NOMO-1 treated with DMSO at 0.1 percent for 48 hours (cell line): ENCODE results near the gene PHF14.

Experiments used
- DNase-seq: peaks from one replicate; lab custom pipeline; 2025; ENCODE audit not compliant: unreplicated experiment; lab: John Stamatoyannopoulos, UW

The PHF14 gene

DNA sequence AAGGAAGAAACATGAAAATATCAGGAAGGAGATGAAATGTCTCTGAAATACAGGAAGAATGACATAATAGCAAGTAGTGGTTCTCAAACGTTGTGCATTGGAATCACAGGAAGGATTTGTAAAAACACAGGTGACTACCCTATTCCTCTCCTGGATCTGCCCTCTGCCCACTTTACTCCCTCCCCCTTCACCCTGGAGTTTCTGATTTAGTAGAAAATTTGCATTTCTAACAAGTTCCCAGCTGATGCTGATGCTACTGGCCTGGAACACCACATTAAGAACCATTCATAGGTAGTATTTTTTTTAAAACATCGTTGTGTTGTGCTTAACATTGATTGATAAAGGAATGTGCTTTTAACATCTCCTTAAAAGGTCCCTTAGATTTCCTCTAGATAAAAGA lies 130.9 kb downstream of the PHF14 start:
- DNase-seq, result no peak

GRCh38 chr7:11109659-11110058 lies 136.0 kb downstream of the PHF14 start:
- no peak for DNase-seq

DNA sequence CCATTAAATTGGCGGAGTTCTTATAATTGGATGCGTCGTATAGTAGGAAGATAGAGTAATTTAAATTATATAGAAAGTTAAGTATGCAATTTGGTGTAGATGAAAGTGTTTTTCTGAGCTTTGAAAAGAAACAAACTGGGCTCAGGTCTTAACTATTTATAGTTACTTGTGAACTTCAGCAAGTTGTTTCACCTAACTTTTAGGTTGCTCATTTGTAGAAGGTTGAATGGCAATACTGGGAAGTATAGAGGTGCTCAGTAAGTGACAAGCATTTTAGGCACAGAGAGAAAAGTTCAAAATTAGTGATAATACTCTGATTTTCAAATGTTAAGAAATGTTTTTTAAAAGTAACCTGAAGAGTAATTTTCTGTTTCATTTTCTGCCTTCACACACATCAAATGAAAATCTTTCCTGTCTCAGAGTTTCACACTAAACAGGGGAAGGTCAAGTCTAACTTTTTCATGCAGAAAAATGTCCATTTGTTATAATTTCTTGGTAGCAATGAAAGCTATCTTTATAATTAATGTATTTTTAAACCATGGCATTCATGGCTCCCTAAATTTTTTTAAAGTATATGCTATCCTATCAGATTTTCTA lies 146.5 kb downstream of the PHF14 start:
- no peak for DNase-seq

GRCh38 chr7:11120675-11121220 lies 147.1 kb downstream of the PHF14 start:
- DNase-seq, result no peak

DNA sequence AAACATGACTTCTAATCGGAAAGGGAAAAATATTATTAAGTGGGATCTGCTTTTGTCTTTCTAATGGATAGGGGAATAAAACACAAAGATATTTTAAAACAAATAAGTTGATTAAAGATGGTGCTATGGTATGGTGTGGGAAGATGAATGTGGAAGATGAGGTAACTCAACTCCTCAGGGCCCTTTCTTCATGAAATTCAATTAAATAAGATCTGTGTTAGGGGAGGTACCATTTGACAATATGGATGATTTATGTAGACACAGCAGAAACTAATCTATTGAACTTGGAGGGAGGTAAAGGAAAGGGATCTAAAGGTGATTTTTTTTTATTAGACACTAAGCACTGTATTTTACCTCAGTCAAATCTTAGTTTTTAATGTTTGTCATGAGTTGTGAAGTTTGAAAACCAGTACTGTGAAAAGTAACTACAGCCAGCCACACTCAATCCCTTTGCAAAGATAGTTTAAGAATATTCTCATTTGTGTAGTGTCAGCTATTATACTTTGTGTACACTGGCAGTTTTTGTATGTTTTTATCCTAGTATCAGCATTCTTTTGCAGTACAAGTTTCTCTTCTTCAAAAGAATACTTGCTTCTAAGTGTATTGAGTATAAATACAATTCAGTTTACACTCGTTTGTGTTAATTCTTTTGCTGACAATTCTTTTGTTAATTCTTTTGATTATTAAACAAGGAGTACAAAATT lies 151.3 kb downstream of the PHF14 start:
- DNase-seq, result no peak

DNA sequence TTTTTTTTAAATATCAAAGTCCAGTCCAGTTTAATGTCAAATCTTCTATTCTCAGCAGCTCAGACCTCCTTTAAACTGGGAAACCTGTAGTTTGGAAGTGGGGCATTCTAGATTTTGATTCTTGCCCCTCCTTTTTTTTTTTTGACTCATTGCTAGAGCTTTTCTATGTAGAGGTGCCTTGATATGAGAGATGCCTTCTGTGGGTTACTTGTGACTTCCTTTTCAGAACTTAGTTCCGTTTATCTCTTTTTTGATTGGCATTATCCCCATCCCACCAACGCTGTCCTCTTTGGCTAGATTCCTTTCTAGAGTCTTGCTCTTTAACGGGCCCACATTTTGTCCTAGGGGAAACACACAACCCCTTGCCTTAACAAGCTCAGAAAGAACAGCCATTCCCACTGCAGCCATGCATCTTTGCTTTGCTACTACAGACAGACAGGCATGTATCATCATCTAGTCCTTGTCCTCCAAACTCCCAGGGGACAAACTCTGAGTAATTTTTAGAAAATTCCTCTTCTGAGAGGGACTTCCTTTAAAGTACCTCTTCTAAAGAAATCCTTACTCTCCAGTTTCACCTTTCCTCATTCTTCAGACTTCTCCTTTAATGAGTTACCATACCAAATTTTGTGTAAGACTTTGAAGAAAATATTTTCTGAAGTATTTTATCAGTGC lies 153.6 kb downstream of the PHF14 start:
- DNase-seq, result no peak

GRCh38 chr7:11127988-11128387 lies 154.3 kb downstream of the PHF14 start:
- no peak for DNase-seq

GRCh38 chr7:11128498-11128897 lies 154.8 kb downstream of the PHF14 start:
- DNase-seq, result no peak

- DNase-seq, result no peak
Measured at GRCh38 chr7:11130012-11130411, 156.3 kb downstream of the PHF14 start.

- DNase-seq, result no peak
Measured at GRCh38 chr7:11130601-11131000, 156.9 kb downstream of the PHF14 start.

- no peak for DNase-seq
Measured at GRCh38 chr7:11133436-11133959, 159.8 kb downstream of the PHF14 start.

- no peak for DNase-seq
Measured at GRCh38 chr7:11135573-11135972, 161.9 kb downstream of the PHF14 start.

GRCh38 chr7:11141541-11141940 lies 167.9 kb downstream of the PHF14 start:
- no peak for DNase-seq

DNA sequence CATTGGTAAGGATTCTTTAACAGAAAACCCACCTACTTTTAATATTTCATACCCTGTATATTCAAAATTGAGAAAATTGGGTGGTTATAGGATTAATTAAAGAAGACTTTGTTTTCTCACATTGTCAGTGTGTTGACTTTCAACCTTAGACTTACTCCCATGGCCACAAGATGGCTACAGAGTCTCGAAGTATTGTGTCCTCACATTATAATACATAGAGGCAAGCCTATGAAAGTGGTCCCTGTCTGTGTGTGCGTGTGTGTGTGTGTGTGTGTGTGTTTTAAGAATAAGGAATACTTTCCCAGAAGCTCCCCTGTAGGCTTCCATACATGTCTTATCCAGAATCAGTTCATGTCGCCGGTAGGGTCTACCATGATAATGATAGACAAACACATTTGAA lies 180.0 kb downstream of the PHF14 start:
- DNase-seq, result no peak

DNA sequence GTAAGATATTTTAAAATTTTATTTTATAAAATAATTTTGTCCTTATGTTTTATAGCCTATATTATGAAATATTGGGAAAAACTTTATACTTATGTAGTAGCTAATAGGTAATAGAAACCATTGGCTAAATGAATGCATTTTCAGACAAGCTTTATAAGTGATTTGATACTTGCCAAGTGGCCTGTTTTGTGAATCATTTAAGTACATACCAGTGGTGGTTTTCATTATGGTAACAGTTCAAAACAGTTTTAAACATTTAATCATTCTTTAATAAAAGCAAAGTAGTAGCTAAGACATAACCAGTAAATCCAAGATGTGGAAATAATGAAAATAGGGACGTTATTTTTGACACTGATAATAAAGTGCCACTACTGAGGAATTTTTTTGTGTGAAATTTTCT lies 182.2 kb downstream of the PHF14 start:
- no peak for DNase-seq

GRCh38 chr7:11161499-11161898 lies 187.8 kb downstream of the PHF14 start:
- no peak for DNase-seq

DNA sequence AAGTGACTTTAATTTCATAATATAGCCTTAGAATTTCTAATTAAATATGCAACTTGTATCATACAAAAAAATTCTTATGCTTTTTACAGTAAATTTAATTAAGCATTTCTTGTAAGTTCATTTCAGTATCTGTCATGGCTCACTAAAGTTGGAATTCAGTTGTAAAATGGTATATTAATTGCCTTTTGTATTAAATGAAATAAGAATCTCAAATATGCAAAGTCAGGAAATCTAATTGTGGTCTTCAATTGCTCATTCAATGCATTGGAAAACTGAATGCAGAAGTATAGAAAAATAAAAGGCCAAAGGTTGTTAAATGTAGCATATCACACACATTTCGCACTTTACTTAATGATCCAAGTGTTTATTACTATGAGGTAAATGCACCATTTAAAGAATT lies 189.5 kb downstream of the PHF14 start:
- no peak for DNase-seq

DNA sequence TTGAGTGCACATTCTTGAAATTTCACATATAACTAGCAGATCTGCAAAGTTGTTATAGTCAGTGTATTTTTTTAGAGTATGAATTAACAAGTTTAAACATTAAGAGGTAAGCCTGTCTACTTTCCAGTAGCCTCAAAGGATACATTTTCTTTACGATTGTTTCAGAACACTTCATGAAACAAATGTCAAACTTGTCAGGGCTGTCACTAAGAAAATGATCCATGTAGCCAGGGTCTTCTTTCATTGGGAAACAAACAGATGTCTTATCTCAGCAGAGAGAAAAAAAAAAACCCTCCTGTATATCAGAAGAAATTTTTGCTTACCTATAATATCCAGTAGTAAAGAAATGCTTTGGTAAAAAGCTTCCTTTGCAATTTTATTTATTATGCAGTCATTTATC lies 192.4 kb downstream of the PHF14 start:
- no peak for DNase-seq

- no peak for DNase-seq
Measured at GRCh38 chr7:11168650-11169170, 195.0 kb downstream of the PHF14 start.

- no peak for DNase-seq
Measured at GRCh38 chr7:11170175-11170574, 196.5 kb downstream of the PHF14 start.

DNA sequence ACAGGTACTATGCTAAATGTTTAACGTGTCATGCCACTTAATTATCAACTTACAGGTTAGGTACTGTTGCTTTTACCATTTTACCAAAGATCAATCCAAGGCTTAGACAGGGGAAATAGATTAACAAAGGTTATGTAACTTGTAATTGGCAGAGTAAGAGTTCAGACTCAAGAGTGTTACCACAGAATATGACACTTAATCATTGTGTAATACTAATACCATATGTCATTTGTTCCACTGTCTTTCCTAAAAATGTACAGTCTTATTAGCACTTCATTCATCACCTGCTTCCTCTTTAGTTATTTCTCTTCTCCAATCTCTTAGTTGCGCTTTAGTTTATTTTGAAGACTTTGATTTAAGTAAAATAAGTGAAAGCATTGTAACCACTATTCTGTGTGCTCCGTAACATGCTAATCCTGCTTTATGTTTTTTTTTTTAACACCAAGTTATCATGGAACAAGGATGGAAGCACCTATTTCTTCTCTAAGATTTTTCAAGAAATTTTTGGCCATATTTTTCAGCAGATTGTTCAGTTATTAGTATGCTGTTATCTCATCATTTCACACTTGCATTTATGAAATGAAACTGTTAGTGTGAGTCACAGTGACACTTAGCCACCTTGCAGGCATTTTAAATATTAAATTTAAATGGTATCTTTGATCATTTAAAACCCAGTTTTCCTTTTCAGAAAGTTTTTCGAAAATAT lies 197.3 kb downstream of the PHF14 start:
- DNase-seq, result peak; percentile 46
